GM13976 (cell line): ENCODE data around the gene EED.

Source experiments
- DNase-seq: peaks from one replicate; pipeline ENCODE4 v3.0.0; 2012; ENCODE audit warnings: low spot score
- CTCF ChIP-seq: IDR thresholded peaks from 2 replicates; pipeline ENCODE4 v1.5.1; 2012; ENCODE audit warnings: borderline replicate concordance, mild to moderate bottlenecking; ENCODE audit not compliant: insufficient read depth; ENCODE audit errors: extremely low read depth, missing control alignments, control extremely low read depth
- in situ Hi-C: fragments of 300-500 bp; cut with MboI; formaldehyde crosslinking; loops from one replicate; pipeline ENCODE4 v1.12.0; 2022; ENCODE audit warnings: low sequenced_read_pairs, mixed read lengths, inconsistent platforms; ENCODE audit not compliant: unreplicated experiment

The EED gene

DNA sequence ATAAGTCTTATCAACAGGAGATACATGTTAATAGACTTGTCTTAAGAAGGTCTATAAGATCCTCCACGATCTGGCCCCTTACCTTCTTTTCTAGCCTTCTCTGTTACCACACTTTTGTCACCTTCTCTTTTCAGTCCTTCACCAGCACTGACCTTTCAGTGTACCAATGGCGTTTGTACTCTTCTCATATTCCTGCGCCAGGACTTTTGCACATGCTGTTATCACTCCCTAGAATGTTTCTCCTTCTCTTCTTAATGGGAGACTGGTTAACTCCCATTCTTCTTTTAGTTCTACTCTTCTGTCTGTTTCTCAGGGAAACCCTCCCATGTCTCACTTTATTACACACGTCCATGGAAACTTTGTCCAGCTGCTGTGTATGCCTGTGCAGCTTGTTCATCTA, 4.4 kb upstream of the EED start:
- no peak for TF ChIP-seq CTCF
- in situ Hi-C loops: no loop called here
- no peak for DNase-seq

- DNase-seq: no peak
Observed at GRCh38 chr11:86241956-86242535, 2.5 kb upstream of the EED start.

DNA sequence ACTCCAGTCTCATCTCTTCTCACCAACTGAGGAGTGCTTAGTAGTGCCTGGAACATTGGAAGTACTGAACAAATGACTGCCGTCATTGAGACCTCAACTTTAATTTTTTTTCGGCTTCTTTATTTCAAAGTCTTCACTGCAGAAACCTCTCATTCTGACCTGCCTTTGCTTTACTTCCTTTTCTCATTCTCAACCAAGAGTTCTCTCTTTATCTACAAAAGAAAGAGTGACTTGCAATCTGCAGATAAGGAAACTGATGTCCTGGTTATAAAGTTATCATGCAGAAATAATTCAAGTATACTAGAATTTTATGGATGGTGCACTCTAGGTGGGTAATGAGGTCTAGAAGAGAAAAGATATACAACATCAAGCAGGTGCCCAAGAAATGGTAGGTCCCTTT, 1.2 kb upstream of the EED start:
- in situ Hi-C loops: no loop called here
- DNase-seq: no peak
- TF ChIP-seq CTCF: no peak

More at GRCh38 chr11:86241956-86242535, 2.5 kb upstream of the EED start:
- no peak for TF ChIP-seq CTCF
- in situ Hi-C loops: no loop called here

GRCh38 chr11:86244063-86244521, 461 bp upstream of the EED start:
- peak; percentile 84 for DNase-seq
- in situ Hi-C loops: no loop called here
- no peak for TF ChIP-seq CTCF

- in situ Hi-C loops: no loop called here
- no peak for TF ChIP-seq CTCF
- DNase-seq: peak; percentile 26
Observed at GRCh38 chr11:86245369-86246292, 1.1 kb downstream of the EED start.

- in situ Hi-C loops: no loop called here
- TF ChIP-seq CTCF: no peak
- no peak for DNase-seq
Observed at GRCh38 chr11:86246293-86246675, 1.7 kb downstream of the EED start.
